ENCODE measurements around the gene MDM4.

- TF ChIP-seq CTCF (IDR thresholded peaks at IDR 0.05), result no peak
- no peak for TF ChIP-seq POLR2A (IDR thresholded peaks at IDR 0.05; ENCODE audit: low read depth)
Measured at GRCh38 chr1:204576422-204576821, 60.2 kb downstream of the MDM4 start.
